OCI-LY3 (cell line): ENCODE measurements around the gene TAF3.

ENCODE experiments used
- H2AFZ ChIP-seq: fragments of 200-600, 300-600 bp; shearing (Covaris generic); 2 replicates; pipeline ENCODE4 v1.6.0; 2014; ENCODE audit warnings: antibody characterized with exemption, low read depth, low read length
- H3K27ac ChIP-seq: fragments of 200-600, 300-600 bp; sonication (generic); 2 replicates; pipeline ENCODE4 v1.5.1; 2014; ENCODE audit warnings: mild to moderate bottlenecking, low read length, moderate library complexity, mixed read lengths
- H3K27me3 ChIP-seq: fragments of 200-600, 300-600 bp; sonication (generic); 2 replicates; pipeline ENCODE4 v1.6.1; 2014; ENCODE audit warnings: low read depth, low read length, mixed read lengths
- H3K36me3 ChIP-seq: fragments of 200-600, 300-600 bp; sonication (generic); replicated peaks from 2 replicates; pipeline ENCODE3; 2014; ENCODE audit warnings: low read depth, low read length, mixed read lengths
- H3K4me1 ChIP-seq: fragments of 300-600, 200-600 bp; sonication (generic); 2 replicates; pipeline ENCODE4 v1.6.1; 2014; ENCODE audit warnings: low read length, mixed read lengths
- H3K4me2 ChIP-seq: fragments of 200-600, 300-600 bp; sonication (generic); 2 replicates; pipeline ENCODE4 v1.6.1; 2014; ENCODE audit warnings: low read length, mixed read lengths
- H3K4me3 ChIP-seq: fragments of 300-600, 200-600 bp; sonication (generic); 2 replicates; pipeline ENCODE4 v1.5.1; 2014; ENCODE audit warnings: antibody characterized with exemption, mild to moderate bottlenecking, low read length, moderate library complexity
- H3K79me2 ChIP-seq: fragments of 300-600, 200-600 bp; shearing (Covaris generic); 2 replicates; pipeline ENCODE4 v1.6.1; 2014; ENCODE audit warnings: mild to moderate bottlenecking, low read length, mixed read lengths
- H3K9ac ChIP-seq: fragments of 300-600, 200-600 bp; shearing (Covaris generic); 2 replicates; pipeline ENCODE4 v1.6.0; 2014; ENCODE audit warnings: mild to moderate bottlenecking, low read length, moderate library complexity
- H3K9me3 ChIP-seq: fragments of 200-600, 300-600 bp; shearing (Covaris generic); 2 replicates; pipeline ENCODE4 v1.6.1; 2014; ENCODE audit warnings: low read length, mixed read lengths; ENCODE audit not compliant: insufficient read depth
- H4K20me1 ChIP-seq: fragments of 200-600, 300-600 bp; sonication (generic); 2 replicates; pipeline ENCODE4 v1.6.1; 2016; ENCODE audit warnings: low read length, mixed read lengths; ENCODE audit not compliant: insufficient read depth
- CTCF ChIP-seq: fragments of 200-600, 300-600 bp; sonication (generic); IDR thresholded peaks from 2 replicates; pipeline ENCODE4 v1.5.1; 2014; ENCODE audit warnings: antibody characterized with exemption, low read length, low read depth
- EZH2phosphoT487 ChIP-seq: fragments of 200-600 bp; shearing (Covaris generic); IDR thresholded peaks from 2 replicates; pipeline ENCODE4 v1.6.1; 2018; ENCODE audit warnings: antibody characterized with exemption, mixed run types, low read depth

Gene TAF3

DNA sequence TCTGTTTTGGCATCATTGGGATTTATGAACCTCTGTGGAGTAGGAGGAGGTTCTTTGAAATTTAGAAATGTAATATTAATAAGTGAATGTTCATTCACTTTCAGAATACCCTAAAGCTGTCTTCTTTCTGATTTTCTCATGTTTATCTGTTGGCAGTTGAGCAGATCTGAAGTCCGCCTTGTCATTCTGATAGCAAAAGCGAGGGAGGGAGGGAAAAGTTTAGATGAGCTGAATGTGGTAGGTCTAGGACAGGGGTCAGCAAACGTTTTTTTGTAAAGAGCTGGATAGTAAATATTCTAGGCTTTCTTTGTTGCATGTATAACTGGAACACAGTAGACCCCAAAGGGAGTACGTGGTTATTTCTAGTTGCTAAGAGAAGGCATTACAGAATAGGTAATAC is 141.8 kb downstream of the TAF3 start:
- H3K4me3 ChIP-seq = no peak overlapping the region
- H3K79me2 ChIP-seq = no peaks in the 10 kb centered on the region
- no peak overlapping the region for H2AFZ ChIP-seq
- peaks cover 15% of the 10 kb centered on the region for H3K4me1 ChIP-seq
- no peak overlapping the region for H3K4me2 ChIP-seq
- no peak overlapping the region for H3K9ac ChIP-seq
- TF ChIP-seq CTCF (no peak), EZH2phosphoT487 (no peak)
- no peaks in the 10 kb centered on the region for H4K20me1 ChIP-seq
- no peaks in the 10 kb centered on the region for H3K27me3 ChIP-seq
- no peak overlapping the region for H3K27ac ChIP-seq
- H3K36me3 ChIP-seq = no peaks in the 10 kb centered on the region
- H3K9me3 ChIP-seq = no peaks in the 10 kb centered on the region

- H3K9ac ChIP-seq = no peak overlapping the region
- no peak overlapping the region for H3K4me3 ChIP-seq
- H4K20me1 ChIP-seq = no peaks in the 10 kb centered on the region
- no peaks in the 10 kb centered on the region for H3K36me3 ChIP-seq
- H3K4me2 ChIP-seq = no peak overlapping the region
- no peaks in the 10 kb centered on the region for H3K4me1 ChIP-seq
- no peaks in the 10 kb centered on the region for H3K27me3 ChIP-seq
- H3K9me3 ChIP-seq = no peaks in the 10 kb centered on the region
- H3K27ac ChIP-seq = no peak overlapping the region
- H2AFZ ChIP-seq = no peak overlapping the region
- no peak for TF ChIP-seq CTCF
- no peak for TF ChIP-seq EZH2phosphoT487
- no peaks in the 10 kb centered on the region for H3K79me2 ChIP-seq
These were observed 144.3 kb downstream of the TAF3 start for GRCh38 chr10:7962592-7962991.

GRCh38 chr10:7965457-7965856 is 147.2 kb downstream of the TAF3 start:
- Histone ChIP-seq H3K4me3 (no peak overlapping the region), H3K79me2 (no peaks in the 10 kb centered on the region), H3K9ac (no peak overlapping the region), H4K20me1 (no peaks in the 10 kb centered on the region), H3K36me3 (no peaks in the 10 kb centered on the region), H3K27me3 (no peaks in the 10 kb centered on the region), H3K4me1 (peaks cover 8% of the 10 kb centered on the region), H2AFZ (no peak overlapping the region), H3K9me3 (no peaks in the 10 kb centered on the region), H3K27ac (no peak overlapping the region), H3K4me2 (no peak overlapping the region)
- TF ChIP-seq CTCF (no peak), EZH2phosphoT487 (no peak)

- Histone ChIP-seq H3K36me3 (no peaks in the 10 kb centered on the region), H3K27me3 (no peaks in the 10 kb centered on the region), H3K79me2 (no peaks in the 10 kb centered on the region), H2AFZ (no peak overlapping the region), H4K20me1 (no peaks in the 10 kb centered on the region), H3K27ac (no peak overlapping the region), H3K9ac (no peak overlapping the region), H3K4me3 (no peak overlapping the region), H3K4me2 (no peak overlapping the region), H3K4me1 (peaks cover 8% of the 10 kb centered on the region), H3K9me3 (no peaks in the 10 kb centered on the region)
- no peak for TF ChIP-seq CTCF
- TF ChIP-seq EZH2phosphoT487 = no peak
These were observed 148.7 kb downstream of the TAF3 start for GRCh38 chr10:7967035-7967434.
